Measurements from ENCODE around the gene COL17A1.
A peak's percentile ranks its signal among the peaks of the same experiment; 100 is the strongest.

Gene COL17A1

DNA sequence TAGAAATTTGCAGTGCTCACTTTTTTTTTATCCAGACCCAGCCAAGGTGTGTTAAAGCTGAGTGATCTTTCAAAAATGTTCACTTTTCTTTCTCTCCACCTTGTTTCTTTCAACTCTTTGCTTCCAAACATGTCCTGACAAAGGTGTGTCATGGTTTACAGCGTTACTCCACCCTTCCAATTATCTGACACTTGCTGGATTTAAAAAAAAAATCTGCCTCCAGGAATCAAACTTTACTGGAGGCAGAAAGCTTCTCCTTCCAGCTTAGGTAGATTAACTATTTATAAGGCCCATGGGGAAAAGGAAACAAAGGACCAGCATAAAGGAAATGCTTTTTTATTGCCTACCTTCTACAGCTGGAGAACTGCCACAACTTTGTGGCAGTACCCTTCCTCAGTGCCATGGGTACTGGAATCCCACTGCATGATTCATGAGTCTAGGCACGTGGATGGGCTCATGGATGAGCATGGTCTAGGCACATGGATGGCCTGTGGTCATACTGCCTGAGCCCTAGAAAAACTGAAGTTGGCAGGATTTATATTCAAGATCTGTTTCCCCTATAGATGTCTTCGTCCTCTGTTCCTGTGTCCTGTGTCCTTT is at the start of gene COL17A1:
Gene COL17A1 (minus strand): TSS at position 80 of the 600 bp plus-strand sequence. CDS start 5,207 bp downstream, outside the sequence.
- no peak for DNase-seq

DNA sequence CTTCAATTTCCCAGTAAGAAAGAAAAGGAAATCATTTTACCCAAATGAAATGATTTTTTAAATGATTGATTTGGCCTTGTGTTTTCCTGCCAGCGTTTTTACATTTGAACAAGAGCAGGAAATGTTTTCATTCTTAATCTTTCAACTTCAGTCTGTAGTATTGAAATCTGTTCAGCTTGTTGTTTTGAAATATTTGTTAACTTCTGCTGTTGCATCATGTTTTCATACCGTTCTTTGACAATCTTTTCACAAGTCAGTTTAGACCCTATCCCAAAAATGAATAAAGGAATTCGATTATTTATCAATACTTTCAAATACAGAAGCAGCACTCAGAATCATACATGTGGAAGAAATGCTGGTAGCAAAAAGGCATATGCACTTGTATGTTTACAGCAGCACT is 44.4 kb upstream of the COL17A1 start:
- no peak for DNase-seq

GRCh38 chr10:104128214-104128613 is 42.5 kb upstream of the COL17A1 start:
- DNase-seq: no peak

- peak; percentile 16 for DNase-seq
Measured at GRCh38 chr10:104127411-104127810, 41.7 kb upstream of the COL17A1 start.

- peak; percentile 11 for DNase-seq
Measured at GRCh38 chr10:104123397-104123796, 37.7 kb upstream of the COL17A1 start.

DNA sequence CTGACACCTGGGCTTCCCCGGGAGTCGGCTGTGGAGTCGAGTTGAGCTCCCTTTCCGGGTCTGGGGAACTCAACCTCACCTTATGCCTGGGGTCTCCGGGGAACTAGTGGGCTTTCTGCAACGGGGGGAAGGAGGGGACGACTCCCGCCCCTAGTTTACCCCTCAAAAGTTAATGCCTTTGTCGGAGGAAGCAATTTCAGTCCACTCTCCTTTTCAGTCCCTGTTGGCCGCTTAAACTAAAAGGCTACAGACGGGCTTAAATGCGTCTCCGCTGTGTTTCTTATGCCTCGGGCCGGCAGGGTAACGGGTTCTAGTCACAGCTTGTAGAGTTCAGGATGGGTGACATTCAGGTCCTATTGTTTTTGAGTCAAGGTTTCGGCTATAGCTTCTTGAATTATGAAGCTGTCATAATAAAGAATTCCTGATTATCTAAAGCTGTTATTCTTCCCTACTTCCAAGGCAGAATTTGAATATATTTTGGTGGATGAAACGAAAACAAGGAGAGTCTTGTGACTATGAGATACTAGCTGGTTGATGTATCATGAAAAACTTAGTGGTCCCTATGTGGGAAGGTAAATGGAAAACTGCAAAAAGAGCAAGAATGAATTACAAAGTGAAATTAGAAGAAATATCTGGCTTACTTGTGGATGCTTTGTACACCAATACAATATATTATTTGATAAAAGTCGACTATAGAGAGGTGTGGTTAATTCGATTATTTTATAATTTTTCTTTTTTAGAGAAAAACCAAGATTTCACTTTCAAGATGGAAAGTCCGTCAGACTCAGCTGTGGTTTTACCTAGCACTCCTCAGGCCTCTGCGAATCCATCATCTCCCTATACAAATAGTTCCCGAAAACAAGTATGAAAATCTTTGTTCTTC is 36.8 kb upstream of the COL17A1 start:
- no peak for DNase-seq

GRCh38 chr10:104121485-104122224 is 36.0 kb upstream of the COL17A1 start, which contains the start of gene SFR1:
TSS of gene SFR1 (plus strand) at chr10:104122171. CDS start at chr10:104122184, 13 bp downstream.
- peak; percentile 99 for DNase-seq

GRCh38 chr10:104120903-104121484 is 35.3 kb upstream of the COL17A1 start:
- peak; percentile 89 for DNase-seq

GRCh38 chr10:104120512-104120902 is 34.8 kb upstream of the COL17A1 start:
- no peak for DNase-seq

- no peak for DNase-seq
Measured at GRCh38 chr10:104119996-104120395, 34.3 kb upstream of the COL17A1 start.

DNA sequence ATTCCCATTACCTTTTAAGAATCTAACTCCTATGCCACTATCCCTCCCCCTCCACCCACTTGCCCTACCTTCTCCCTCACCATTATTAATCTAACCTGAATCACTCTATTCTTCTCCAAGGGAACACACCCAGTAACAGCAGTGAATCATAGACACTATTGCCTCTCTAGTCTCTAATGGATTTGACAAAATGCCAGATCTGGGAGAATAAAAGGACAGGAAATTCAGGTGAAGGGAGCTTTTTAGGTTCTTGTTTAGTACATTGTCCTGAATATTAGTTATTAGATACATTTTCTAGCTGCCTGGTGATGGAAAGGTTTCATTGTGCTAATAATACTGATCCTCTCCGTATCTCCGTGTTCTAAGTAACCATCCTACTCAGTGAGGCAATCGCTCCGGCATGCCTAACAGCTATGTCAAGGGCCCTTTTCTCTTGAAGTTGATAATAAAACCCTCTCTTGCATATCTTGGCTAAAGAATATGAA is 32.2 kb upstream of the COL17A1 start:
- no peak for DNase-seq

- DNase-seq: no peak
Measured at GRCh38 chr10:104113376-104113956, 27.8 kb upstream of the COL17A1 start.

GRCh38 chr10:104109908-104110662 is 24.4 kb upstream of the COL17A1 start:
- DNase-seq: peak; percentile 25

DNA sequence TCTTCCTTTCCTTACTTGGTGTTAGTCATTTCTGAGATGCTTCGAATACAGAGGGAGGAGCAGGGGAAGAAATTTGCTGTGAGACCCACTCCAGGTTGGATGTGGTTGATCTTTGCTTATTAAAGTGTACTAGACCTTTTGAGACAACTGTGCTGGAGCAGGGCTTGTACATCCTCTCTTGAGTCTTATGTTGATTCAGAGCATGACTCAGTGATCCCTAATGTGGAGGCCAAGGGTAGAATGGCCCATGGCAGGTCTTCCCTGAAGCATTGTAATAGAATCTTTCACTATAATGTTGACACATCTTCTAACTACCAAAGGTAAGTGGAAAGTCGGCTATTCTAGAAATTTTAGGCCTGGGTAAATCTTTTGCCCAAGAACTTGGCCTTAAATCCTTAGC is 19.2 kb upstream of the COL17A1 start:
- DNase-seq: no peak

DNA sequence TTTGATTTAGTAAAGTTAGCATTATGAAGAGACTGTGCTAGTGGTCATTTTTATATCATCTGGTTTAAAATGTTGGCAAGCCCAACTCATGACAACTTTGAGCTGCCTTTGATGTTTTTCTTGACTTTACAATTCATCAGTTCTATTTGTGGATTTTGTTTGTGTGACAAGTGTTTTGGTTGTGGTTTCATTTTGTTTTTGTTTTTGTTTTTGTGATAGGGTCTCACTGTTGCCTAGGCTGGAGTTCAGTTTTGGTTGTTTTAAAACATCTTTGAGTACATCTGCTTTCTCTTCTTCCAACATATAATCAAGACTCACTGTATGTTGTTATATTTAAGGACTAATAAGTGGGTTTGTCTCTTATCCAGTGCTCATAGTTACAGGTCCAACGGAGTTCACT is 18.7 kb upstream of the COL17A1 start:
- no peak for DNase-seq

- DNase-seq: no peak
Measured at GRCh38 chr10:104103956-104104355, 18.3 kb upstream of the COL17A1 start.

- no peak for DNase-seq
Measured at GRCh38 chr10:104101902-104102301, 16.2 kb upstream of the COL17A1 start.

DNA sequence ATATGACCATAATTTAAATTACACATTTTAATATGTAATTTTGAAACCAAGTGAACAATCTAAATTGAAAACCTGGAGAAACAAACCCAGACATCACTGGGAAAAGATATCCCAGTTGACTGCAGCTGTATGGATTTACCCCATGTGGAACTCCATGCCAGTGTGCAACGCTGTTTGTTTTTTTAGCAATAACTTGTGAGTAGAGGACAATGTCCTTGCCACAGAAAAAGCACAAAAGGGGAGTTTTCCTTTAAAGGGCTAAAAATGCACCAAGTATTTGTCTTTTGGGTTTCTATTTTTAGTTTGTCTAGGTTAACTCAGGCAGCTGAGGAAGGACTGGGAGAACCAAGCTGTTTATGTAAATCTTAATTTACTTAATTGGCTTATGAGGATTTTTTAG is 15.1 kb upstream of the COL17A1 start:
- no peak for DNase-seq

GRCh38 chr10:104099941-104100340 is 14.3 kb upstream of the COL17A1 start:
- no peak for DNase-seq

DNA sequence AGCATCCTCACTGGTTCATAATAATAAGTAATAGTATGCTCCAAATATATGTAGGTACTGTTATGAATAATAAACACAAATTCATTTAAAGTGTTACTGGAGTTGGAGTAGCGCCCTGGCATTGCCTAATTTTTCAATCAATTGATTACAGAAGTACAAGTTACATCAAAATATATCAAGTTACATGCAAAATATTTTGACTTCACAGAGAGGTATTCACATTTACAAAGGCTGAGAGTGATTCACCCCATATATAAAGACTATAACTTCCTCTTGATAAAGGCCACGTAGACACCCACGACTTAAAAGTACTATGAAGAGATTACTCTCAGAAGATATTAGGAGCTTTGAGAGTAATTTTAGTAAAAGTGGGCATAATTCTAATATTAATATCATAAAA is 13.6 kb upstream of the COL17A1 start:
- DNase-seq: no peak

- no peak for DNase-seq
Measured at GRCh38 chr10:104098358-104098925, 12.8 kb upstream of the COL17A1 start.

Measured in activated CD4-positive, alpha-beta T cell treated with anti-CD3 and anti-CD28 coated beads, Interleukin-2, Interleukin-6, amounts not matched to agents 100 ng/mL and 50 ng/mL, durations not matched to agents 16 hours and 8 hours (primary cell).